ENCODE measurements around the gene RASD1.

RASD1 gene

GRCh38 chr17:17526369-17526768 is 30.2 kb upstream of the RASD1 start:
- no peak for DNase-seq

DNA sequence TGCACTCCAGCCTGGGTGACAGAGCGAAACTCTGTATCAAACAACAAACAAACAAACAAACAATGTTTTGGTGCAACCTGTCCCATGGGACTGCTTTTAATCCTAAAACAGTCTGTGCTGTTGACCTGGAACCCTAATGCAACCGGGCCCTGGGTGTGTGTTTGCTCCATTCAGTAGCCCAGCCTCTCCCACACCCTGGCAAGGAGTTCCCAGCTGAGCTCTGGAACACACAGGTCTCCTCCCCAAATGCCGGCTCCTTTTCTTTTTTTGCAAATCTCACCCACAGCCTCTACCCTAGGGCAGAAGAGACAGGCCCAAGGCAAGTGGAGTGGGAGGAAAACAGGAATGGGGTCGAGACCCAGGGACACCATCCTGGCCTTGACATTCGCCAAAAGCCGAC is 29.8 kb upstream of the RASD1 start:
- DNase-seq = no peak

GRCh38 chr17:17525311-17525710 is 29.1 kb upstream of the RASD1 start:
- no peak for DNase-seq

GRCh38 chr17:17523731-17524490 is 27.7 kb upstream of the RASD1 start:
- no peak for DNase-seq

DNA sequence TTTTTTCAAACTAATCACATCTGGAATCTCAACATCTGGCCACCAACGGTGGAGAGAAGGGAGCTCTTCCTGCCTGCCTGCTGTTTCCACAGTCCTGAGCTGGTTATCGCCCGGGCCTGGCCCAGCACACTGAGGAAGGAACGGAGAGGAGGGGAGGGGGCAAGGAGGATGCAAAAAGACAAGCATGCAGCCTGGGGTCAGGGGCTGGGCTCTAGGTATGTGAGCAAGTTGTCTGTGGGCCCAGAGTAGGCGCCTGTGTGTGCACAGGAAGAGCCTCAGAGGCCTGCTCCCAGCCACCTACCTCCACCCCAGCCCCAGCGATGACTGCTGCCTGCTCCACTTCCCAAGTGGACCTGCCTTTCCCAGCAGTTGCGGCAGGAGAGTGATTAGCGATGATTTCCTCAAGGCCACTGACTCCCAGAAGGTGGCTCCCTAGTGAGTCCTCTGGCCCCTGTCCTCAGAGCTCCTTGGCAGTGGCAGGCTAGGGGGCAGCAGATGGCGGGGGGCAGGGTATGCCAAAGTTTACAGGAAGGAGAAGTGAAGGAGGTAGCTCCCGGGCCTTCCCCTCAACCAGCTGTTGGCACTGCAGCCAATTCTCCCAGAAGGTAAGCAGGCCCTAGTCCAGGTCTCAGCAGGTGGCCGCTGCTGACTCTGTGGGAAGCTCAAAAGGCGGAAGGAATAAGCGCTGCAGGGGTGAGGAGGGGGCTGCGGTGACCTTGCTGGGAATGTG is 27.0 kb upstream of the RASD1 start:
- DNase-seq = no peak

GRCh38 chr17:17520599-17521232 is 24.5 kb upstream of the RASD1 start:
- DNase-seq = no peak

DNA sequence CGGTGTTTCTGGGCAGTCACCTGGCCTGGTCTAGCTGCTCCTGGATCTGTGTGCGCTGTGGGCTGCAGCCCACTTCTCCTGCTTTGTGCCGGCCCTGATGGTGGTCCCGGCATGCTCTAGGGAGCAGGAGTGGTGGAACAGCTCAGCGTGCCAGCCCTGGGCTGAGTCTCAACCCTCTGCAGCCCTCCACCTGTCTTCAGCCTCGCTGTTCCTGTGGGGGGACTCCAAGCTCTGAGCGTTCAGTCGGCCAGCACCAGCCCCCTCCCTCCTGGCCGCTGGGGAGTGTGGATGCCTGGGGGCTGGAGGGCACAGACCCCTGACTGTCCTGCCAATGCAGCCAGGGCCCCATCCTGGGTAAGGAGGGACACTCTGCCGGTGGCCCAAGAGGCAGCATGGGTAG is 23.7 kb upstream of the RASD1 start:
- no peak for DNase-seq

- no peak for DNase-seq
Measured at GRCh38 chr17:17518951-17519350, 22.8 kb upstream of the RASD1 start.

DNA sequence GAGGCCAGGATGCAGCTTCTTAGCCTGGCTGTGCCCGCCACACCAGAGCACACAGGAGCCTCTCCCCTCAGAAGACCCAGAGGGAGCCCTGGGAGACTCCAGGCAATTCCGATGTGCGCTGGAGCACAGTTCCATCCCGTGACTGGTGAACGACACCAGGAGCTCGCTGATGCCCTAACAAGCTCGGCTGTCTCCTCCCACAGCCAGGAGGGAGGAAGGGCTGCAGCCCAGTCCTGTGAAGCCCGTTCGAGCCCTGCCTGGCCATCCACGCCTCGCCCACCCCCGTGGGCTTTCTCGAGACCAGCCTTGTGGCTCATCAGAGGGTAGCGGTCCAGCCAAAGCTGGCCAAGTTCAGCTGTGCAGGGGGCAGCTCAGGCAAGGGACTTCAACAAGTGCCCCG is 21.8 kb upstream of the RASD1 start:
- DNase-seq = no peak

DNA sequence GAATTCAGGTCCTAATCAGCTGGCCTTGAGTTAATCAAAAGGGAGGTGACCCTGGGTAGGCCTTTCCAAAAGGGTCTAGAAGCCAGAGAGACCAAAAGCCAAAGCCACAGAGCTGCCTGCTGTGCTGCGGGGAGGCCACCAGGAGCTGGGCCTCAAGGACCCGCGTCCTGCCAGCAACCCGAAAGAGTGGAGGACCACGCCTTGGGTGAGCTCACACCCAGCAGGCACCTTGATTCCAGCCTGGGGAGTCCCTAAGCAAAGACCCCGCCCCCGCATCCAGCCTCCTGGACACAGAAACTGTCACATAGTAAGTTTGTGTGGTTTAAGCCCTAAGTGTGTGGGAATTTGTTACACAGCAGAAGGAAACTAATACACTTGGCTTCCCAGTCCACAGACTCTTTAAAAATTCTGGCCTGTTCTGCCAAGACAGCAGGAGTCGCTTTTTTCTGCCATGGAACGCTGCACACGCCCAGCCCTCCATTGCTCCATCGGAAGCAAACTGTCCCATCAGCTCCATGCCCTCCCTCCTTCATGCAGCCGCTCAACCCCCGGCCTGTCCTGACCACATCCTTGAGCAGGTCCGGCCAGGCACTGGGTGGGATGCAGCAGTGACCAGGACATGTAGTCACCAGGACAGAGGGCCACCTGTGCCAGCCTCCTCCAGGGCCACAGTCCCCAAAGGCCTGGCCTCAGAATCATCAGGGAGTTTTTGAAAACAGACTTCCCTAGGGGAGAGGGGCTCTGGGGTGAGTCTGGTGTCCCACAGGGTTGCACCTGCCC is 20.9 kb upstream of the RASD1 start:
- no peak for DNase-seq

DNA sequence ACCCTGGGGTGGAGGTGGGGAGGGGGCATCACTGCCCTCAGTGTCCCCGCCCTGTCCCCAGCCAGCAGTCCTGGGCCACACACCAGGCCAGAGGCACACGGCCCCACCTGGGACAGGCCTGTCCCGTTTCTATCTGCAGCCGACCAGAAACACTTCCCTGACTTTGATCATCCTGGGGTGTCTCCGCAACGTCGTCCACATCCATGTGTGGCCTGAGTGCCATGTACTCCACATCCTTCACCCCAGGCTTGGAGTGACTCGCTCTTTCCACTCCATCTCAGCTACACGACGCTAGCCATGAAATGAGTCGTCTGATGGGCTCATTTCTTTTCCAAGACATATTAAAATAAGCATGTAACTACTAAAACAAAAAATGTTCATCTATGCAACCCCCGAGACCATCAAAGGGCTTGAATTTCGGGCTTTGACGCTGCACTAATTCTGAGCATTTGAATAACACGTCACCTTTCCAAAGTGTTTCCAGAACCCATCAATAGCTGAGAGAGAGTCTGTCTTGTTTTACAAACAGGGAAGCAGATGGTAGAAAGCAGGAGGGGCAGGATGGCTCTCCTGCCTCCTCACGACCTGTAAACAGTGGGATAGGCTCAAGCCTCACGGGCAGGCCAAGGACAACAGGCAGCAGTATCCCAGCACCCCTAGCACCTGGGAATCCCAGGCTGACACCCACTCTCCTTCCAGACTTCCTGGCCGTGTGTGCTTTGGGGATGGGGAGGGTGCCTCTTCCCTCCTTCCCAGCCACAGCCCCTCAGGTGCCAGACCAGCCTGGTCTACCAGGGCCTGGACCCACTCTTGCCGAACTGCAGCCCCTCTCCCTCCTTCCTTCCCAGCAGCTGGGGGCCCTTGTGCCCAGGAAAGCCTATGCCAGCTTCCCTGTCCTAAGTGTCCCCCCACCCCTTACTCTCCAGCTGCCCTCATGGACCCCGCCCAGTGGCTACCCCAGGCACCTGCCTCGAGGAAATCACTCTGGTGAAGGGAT is 20.0 kb upstream of the RASD1 start:
- DNase-seq = no peak

GRCh38 chr17:17514993-17515933 is 19.1 kb upstream of the RASD1 start:
- DNase-seq = no peak

DNA sequence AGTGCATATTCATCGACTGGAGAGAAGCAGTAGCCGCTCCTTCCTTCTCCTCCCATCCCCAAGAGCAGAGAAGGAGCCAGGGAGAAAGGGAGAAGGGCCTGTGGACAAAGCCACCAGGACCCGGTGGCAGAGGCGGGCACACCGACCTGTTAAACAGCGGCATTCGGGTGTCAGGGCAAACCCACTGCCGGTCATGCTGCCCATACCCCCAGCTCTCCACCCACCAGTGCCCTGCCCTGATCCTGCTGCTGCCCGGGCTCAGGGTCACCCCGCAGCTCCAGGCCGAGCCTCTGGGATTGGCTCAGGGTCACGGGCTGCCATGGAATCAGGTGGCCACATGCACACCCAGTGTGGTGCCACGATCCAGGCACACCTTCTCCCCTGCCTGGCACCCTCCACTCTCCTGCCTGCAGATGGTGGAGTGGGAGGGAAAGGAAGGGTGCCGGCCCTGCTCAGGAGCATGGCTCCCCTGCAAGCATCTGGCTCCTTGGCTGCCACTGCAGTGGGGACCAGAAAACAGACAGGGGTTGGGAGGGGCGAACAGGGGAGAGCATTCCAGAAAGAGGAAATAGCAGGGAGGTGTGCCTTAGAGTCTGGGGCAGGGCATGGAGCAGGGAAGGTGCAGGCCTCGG is 18.3 kb upstream of the RASD1 start:
- no peak for DNase-seq

GRCh38 chr17:17513626-17514025 is 17.4 kb upstream of the RASD1 start:
- no peak for DNase-seq

DNA sequence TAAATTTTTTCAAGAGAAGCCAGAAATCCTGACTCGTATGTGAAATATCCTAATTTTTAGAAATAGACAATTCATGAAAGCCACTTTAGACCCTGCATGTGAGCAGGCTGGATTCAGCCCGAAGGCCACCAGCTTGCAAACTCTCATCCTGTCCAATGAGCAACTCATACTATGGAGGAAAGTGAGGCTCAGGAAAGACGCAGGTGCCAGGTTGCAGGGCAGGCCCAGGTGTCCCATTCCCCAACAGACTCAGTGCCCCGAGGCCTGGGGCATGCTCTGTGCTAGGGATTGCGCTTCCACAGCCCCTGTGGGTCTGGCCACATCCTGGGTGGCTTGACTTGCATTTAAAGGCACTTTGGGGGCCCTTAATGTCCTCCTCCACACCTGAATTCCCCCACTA is 16.7 kb upstream of the RASD1 start:
- no peak for DNase-seq

DNA sequence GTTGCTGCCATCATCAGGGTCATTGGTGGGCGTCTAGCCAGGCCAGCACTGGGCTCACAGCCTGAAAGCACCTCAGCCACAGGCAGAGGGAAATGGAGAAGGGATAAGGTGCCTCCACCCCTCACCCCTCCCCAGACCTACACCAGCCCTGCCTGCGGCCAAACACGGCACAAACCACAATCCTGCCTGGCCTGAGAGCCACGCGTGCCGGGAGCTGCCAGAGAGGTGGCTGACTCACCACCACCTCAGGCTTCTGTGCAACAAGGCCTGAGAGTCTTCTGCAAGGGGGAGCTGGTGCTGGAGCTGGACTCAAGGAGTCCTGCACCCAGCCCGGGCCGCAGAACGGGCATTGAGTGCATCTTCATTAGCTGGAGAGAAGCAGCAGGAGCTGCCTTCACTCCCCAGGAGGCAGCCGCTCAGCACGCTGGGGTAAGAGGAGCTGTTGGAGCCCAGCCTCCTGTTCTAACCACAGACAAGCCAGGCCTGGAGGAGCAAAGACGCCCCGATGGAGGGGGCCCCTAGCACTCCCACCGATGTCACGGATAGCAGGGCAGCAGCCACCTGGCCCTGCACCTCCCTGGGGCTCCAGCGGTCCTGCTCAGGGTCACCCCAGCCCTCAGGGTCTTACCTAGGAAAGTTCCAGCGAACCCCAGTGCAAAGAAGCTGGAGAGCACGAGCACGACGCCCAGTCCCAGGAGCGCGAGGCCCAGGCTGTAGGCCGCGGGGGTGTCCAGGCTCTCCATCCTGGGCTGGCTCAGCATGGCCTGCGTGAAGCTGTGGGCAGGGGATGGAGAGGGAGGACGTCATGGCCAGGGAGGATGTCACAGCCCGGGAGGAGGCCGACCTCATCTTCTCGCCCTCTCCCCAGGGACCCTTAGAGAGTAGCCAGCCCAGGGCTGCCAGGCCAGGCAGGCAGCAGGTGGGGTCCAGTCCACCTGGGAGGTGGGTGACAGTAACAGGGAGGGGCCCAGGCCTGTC is 16.0 kb upstream of the RASD1 start:
- DNase-seq = no peak

GRCh38 chr17:17511293-17511741 is 15.1 kb upstream of the RASD1 start:
- no peak for DNase-seq

DNA sequence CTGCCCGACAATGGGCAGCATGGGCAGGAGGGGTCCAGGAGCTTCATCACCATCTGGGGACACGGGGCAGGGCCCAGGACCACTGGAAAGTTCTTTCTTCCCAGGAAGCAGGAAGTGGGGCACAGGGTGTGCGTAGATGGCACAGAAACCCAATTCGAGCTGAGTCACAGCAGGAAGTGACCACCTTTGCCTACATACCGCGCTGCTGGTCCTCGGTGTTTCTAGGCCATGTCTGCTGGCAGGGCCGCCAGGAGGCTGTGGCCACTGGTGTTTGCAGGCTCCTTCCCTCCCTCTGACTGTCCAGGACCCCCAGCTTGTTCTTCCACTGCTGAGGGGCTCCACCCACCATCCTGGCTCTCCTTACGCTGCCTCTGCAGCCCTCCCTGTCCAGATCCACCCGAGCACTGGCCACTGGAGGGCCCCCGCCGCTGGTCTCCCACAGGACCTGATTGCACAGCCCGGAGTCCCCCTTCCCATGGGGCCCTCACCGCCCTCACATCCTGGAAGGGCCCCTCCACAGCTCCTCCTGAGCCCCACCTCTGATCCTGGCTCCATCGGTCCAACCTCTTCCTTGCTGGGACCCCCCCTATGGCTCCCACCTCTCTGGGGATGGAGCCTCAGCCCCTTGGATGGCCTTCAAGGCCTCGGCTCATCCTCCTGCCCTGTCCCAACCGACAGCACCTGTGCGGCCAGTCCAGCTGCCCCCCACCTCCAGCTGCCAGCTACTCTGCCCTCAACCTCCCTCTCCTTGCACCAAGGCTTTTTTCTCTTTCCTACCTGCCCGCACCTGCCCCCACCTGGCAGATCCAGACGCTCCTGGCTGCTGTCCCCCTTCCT is 14.5 kb upstream of the RASD1 start:
- DNase-seq = no peak
